ENCODE data around the gene AP2A2.

Gene AP2A2

GRCh38 chr11:1030086-1030485, 104.4 kb downstream of the AP2A2 start:
- no peak for DNase-seq (ENCODE audit: low spot score)

- DNase-seq (ENCODE audit: low spot score): no peak
These were observed 104.9 kb downstream of the AP2A2 start for GRCh38 chr11:1030556-1030955.

GRCh38 chr11:1031121-1031899, 105.6 kb downstream of the AP2A2 start:
- no peak for DNase-seq (ENCODE audit: low spot score)

GRCh38 chr11:1032310-1032891, 106.7 kb downstream of the AP2A2 start:
- no peak for DNase-seq (ENCODE audit: low spot score)

GRCh38 chr11:1033016-1033798, 107.5 kb downstream of the AP2A2 start:
- DNase-seq (ENCODE audit: low spot score): no peak

- no peak for DNase-seq (ENCODE audit: low spot score)
These were observed 108.3 kb downstream of the AP2A2 start for GRCh38 chr11:1034001-1034400.

- DNase-seq (ENCODE audit: low spot score): no peak
These were observed 109.0 kb downstream of the AP2A2 start for GRCh38 chr11:1034456-1035295.

GRCh38 chr11:1035577-1036283, 110.1 kb downstream of the AP2A2 start:
- DNase-seq (ENCODE audit: low spot score): no peak

- no peak for DNase-seq (ENCODE audit: low spot score)
These were observed 110.7 kb downstream of the AP2A2 start, which contains the start of gene MUC6 for GRCh38 chr11:1036303-1036923. Gene MUC6 (minus strand): TSS chr11:1036718. CDS start chr11:1036655, 63 bp downstream.

GRCh38 chr11:1036931-1037330, 111.3 kb downstream of the AP2A2 start:
- DNase-seq (ENCODE audit: low spot score): no peak

GRCh38 chr11:1037506-1038055, 111.9 kb downstream of the AP2A2 start:
- no peak for DNase-seq (ENCODE audit: low spot score)

- no peak for DNase-seq (ENCODE audit: low spot score)
These were observed 112.7 kb downstream of the AP2A2 start for GRCh38 chr11:1038361-1038760.

- DNase-seq (ENCODE audit: low spot score): no peak
These were observed 113.3 kb downstream of the AP2A2 start for GRCh38 chr11:1038921-1039320.

GRCh38 chr11:1039481-1040427, 114.1 kb downstream of the AP2A2 start:
- DNase-seq (ENCODE audit: low spot score): no peak

- no peak for DNase-seq (ENCODE audit: low spot score)
These were observed 114.9 kb downstream of the AP2A2 start for GRCh38 chr11:1040428-1041148.

- DNase-seq (ENCODE audit: low spot score): no peak
These were observed 115.4 kb downstream of the AP2A2 start for GRCh38 chr11:1041149-1041467.

- no peak for DNase-seq (ENCODE audit: low spot score)
These were observed 115.8 kb downstream of the AP2A2 start for GRCh38 chr11:1041471-1041870.

GRCh38 chr11:1041936-1042608, 116.4 kb downstream of the AP2A2 start:
- peak; percentile 51 for DNase-seq (ENCODE audit: low spot score)

Data from LoVo (cell line).